Measurements from ENCODE around the gene ANKRD53. TPM values are rescaled to one million over a fixed set of nuclear protein-coding genes. Genes with fewer than 3 reads are reported as not detected.

Gene ANKRD53
- total RNA-seq, 1 donor from 2014 or later, result 0.35 TPM

DNA sequence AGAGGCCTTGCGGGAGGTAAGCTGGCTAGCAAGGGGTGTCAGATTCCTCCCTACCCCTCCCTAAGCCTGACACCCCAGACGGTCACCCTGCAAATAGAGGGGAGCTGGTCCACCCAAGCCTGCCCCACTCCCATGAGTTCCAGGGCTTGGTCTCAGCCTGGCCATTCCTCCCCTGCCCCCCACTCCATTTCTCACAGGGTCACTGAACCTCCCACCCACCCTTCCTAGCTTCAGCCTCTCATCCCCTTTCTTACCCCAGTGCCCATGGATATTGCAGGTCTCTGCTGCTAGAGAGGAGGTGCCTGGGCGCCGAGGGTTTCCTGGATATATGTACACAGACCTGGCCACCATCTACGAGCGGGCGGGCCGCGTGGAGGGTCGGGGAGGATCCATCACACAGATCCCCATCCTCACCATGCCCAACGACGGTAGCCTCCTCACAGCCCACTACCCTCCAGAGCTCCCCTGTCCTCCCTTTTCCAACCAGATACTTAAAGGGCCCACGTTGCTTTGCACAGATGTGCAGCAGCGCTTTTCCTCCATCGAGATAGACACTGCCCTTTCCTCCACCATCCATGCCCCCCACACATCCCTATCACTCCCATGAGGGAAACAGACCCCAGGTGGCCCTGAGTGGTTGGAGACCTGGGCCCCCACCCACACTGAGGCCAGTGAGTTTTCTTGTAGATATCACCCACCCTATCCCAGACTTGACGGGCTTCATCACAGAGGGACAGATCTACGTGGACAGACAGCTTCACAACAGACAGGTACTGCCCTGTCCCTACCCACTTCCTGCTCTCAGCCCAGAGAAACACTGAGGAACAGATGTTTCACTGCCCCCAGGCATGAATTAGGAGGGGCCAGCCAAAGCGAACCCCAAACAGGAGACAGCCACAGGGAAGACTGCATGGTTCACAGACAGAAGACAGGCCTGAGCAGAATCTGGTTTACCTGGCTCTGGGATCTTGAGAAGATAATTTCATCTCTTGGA is 15.2 kb upstream of the ANKRD53 start:
- ATAC-seq (no peak), DNase-seq (ENCODE audit: low spot score) (peak; percentile 37)

DNA sequence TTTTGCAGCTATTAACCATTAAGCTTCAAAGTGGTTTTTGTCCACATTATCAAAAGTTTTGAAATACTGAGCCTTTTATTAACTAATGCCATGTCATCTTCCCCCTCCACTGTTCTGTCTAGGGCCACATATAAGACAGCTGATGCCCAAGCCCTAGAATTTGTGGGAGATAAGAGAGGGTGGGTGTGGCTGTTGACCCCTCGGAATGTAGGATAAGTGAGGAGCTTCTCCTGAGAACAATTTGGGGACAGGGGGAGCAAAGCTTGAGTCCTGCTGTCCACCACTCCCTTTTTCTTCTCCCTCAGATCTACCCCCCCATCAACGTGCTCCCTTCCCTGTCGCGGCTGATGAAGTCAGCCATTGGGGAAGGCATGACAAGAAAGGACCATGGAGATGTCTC is 14.3 kb upstream of the ANKRD53 start:
- no peak for DNase-seq (ENCODE audit: low spot score)
- ATAC-seq, result no peak

- DNase-seq (ENCODE audit: low spot score), result peak; percentile 54
- peak; percentile 85 for ATAC-seq
Measured at GRCh38 chr2:70964596-70965386, 13.6 kb upstream of the ANKRD53 start.

GRCh38 chr2:70965506-70965905 is 12.9 kb upstream of the ANKRD53 start:
- DNase-seq (ENCODE audit: low spot score) (peak; percentile 19), ATAC-seq (no peak)

DNA sequence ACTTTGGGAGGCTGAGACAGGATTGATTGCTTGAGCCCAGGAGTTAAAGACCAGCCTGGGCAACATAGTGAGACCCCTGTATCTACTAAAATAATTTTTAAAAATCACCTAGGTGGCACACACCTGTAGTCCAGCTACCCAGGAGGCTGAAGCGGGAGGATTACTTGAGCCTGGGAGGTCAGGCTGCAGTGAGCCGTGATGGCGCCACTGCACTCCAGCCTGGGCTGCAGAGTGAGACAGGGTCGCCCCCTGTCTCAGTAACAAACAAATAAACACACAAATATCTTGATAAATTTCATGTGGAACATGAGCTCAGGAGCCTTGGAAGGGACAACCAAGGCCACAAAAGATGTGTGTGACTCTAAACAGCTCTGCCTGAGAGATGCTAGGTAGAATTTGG is 11.7 kb upstream of the ANKRD53 start:
- no peak for ATAC-seq
- DNase-seq (ENCODE audit: low spot score), result peak; percentile 16

DNA sequence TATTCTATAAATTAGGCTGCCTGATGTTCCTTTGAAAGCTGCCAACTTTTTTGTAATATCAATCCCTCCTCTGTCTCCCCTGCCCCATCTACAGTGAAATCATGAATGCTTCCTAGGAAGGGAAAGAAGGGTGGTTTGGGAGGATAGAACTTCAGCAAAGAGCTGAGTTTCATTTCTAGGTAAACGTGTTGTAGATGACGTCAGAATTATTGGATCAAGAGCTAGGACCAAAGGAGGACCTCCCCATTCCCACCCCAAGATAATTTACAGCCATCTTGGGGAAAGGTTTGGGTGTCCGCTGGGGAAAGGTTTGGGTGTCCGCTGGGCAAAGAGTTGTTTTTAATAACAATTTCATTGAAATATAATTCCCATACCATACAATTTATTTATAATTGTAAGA is 11.2 kb upstream of the ANKRD53 start:
- ATAC-seq (no peak), DNase-seq (ENCODE audit: low spot score) (no peak)

- DNase-seq (ENCODE audit: low spot score) (peak; percentile 14), ATAC-seq (no peak)
Measured at GRCh38 chr2:70974592-70974991, 3.8 kb upstream of the ANKRD53 start.

DNA sequence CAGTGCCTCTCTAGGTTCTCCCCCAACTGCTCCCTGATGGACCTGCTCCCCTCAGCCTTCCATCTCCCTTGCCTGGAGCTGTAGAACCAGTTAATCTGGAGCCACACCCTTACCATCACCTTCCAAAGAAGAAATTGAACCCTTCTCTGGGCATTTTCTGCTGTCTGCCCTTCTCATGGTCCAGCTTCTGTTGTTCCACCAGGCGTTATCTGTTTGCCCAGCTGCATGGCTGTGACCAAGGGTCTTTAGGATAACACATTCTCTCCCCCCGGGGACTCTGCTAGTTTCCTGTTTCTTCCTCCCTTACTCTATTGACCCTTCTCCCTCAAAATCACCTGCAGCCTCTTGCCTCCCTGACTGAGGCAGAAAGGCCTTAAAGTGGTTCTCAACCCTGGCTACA is 3.2 kb upstream of the ANKRD53 start:
- ATAC-seq, result no peak
- peak; percentile 29 for DNase-seq (ENCODE audit: low spot score)

DNA sequence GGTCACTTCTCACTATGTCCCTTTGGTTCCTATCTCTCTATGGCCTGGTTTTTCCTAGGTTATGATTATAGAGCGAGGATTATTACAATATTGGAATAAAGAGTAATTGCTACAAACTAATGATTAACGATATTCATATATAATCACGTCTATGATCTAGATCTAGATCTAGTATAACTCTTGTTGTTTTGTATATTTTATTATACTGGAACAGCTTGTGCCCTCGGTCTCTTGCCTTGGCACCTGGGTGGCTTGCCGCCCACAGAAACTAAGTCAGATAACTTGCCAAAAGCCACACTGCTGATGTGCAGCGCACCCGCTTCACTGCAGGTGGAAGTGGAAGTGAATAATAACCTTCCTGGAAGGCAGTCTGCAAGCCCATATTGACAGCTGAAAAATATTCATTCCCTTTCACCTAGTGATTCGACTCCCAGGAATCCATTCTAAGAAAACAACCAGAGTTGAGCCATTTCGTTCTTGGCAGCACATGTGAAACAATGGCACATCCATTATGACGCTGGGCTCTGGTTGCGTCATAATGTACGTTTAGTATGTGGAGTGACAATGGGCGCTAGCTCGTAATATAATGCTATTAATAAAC is 725 bp upstream of the ANKRD53 start:
- peak; percentile 8 for ATAC-seq
- peak; percentile 47 for DNase-seq (ENCODE audit: low spot score)

DNA sequence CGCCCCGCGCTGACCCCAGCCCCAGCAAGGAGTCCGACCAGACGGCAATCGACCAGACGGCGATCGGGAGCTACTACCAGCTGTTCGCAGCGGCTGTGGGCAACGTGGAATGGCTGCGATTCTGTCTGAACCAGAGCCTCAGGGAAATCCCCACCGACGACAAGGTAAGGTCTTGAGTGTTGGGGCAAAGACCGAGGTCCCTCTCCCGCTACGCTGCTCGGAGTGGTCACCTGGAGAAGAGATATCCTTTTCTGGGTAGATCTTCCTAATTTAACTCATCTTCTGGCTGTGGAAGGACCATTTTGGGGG is 704 bp downstream of the ANKRD53 start:
- DNase-seq (ENCODE audit: low spot score), result no peak
- ATAC-seq, result no peak

DNA sequence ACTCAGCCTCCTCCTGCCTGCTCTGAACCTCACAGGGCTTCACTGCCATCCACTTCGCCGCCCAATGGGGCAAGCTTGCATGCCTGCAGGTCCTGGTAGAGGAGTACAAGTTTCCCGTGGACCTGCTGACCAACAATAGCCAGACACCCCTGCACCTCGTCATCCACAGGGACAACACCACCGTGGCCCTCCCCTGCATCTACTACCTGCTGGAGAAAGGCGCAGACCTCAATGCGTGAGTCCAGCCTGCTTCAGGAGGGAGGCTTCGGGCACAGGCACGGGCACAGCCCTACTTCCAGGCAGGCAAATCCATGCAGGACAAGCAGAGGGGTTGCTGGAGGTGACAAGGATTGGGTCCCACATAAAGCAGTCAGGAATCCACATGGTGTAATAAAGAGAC is 1.2 kb downstream of the ANKRD53 start:
- ATAC-seq (no peak), DNase-seq (ENCODE audit: low spot score) (peak; percentile 39)

GRCh38 chr2:70981421-70981820 is 3.0 kb downstream of the ANKRD53 start:
- DNase-seq (ENCODE audit: low spot score) (no peak), ATAC-seq (no peak)

DNA sequence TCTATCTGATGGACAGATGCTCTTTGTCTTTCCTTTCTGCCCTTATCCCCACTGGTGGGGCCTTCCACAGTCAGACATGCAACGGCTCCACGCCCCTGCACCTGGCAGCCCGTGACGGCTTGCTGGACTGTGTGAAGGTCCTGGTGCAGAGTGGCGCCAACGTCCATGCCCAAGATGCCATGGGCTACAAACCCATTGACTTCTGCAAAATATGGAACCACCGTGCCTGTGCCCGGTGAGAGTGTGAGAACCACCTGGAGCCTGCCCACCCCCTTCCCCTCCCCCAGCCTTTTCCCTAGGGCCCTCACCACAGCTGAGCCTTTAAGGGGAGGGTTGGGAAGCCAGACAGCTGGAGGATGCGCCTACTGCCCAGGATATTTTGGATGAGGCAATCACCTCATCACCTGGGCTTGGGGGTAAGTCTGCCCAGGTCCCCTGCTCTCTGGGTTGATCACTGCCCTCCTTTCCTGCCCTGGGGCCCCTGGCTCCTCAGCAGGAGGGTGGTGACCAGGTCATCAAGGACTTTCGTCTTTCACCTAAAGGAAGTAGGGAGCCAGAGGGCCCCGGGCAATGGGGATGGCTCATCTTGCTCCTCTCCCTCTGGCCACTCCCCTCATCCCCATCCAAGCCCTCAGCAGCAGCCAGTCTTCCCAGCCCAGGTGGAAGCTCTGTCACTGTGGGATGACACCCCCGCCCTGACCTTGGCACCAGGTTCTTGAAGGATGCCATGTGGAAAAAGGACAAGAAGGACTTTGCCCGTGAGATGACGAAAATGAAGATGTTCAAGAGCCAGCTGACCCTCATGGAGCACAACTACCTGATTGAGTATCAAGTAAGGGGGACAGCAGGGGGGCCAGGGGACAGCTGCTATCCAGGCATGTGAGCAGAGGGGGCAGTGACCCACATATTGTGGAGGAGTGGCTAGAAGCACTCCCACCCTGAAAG is 3.7 kb downstream of the ANKRD53 start:
- DNase-seq (ENCODE audit: low spot score), result peak; percentile 37
- no peak for ATAC-seq

- no peak for ATAC-seq
- DNase-seq (ENCODE audit: low spot score), result peak; percentile 23
Measured at GRCh38 chr2:70982971-70983370, 4.5 kb downstream of the ANKRD53 start.

DNA sequence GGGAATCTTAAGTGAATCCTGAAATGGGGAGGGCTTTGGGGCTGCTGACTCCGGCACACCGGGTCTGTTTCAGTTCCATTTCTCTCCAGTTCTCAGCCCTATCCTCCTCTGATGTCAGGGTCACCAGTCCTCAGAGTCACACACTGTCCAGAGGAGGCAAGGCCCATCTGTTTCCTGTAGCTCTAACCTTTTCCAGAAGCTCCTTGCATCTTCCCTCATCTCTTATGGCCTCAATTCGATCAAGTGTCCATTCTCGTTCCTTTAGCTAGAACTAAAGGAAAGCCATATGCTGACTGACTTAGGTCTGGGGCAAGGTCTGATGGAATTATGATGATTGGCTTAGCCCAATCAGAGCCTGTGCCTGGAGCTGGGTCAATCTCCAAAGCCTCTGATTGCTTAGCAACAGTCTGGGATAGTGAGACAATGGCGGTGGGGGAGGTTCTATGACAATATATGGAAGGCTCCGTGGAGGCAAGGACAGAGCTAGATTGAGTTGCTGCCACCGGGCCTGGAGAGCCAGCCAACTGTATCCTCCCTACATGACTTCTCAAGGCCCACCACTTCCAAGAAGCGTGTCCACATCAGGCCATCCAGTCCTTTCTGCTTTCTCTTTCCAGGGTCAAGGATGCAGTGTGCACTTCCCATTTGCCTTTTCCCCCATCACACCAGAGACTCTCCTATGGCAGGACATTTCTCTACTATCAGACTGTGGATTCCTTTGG is 5.2 kb downstream of the ANKRD53 start:
- ATAC-seq, result no peak
- peak; percentile 10 for DNase-seq (ENCODE audit: low spot score)

- no peak for DNase-seq (ENCODE audit: low spot score)
- no peak for ATAC-seq
Measured at GRCh38 chr2:70984228-70984575, 5.8 kb downstream of the ANKRD53 start.

GRCh38 chr2:70984576-70985282 is 6.3 kb downstream of the ANKRD53 start:
- ATAC-seq (peak; percentile 75), DNase-seq (ENCODE audit: low spot score) (peak; percentile 48)

- ATAC-seq (no peak), DNase-seq (ENCODE audit: low spot score) (peak; percentile 23)
Measured at GRCh38 chr2:70985283-70985688, 6.9 kb downstream of the ANKRD53 start.

DNA sequence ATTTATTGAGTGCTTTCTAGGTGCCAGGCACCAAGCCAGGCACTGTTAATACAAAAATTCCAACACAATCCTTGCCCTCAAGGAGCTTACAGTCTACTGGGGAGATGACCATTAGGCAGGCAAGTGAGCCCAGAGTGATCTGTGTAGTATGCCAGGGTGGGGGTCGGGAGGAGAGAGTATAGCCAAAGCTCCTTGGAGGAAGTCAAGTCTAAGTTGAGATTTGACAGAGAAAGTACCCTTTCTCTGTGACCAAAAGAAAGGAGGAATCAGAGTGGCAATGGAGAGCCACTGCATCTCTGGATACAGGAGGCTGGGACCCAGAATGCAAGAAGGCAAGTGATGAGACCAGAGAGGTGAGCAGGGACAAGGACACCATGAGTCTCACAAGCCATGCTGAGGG is 7.5 kb downstream of the ANKRD53 start:
- ATAC-seq (no peak), DNase-seq (ENCODE audit: low spot score) (peak; percentile 23)
